Effector memory CD8-positive, alpha-beta T cell (primary cell): Measurements from ENCODE around the gene LEFTY2.
"Not testable (repeated sequence)": the region's sequence is repeated elsewhere in the genome, so short reads cannot be mapped to it uniquely, and the experiment has no call there.

Source experiments
- ATAC-seq: fragments of 150-1000 bp; cut with Tn5 transposase; replicated peaks from 2 replicates; pipeline ENCODE4 v1.10.0; 2021; ENCODE audit warnings: mild to moderate bottlenecking, moderate library complexity
- DNase-seq, 3 experiments: peaks; one replicate each; pipeline ENCODE4 v3.0.0; 2021
- H3K27ac Mint-ChIP-seq, 2 donors: one replicate each; pipeline ENCODE4 v1.8.0; 2022; ENCODE audit warnings: mild to moderate bottlenecking in 2 of 2, mixed read lengths in 2 of 2, moderate library complexity in 2 of 2
- H3K27me3 Mint-ChIP-seq, 2 donors: one replicate each; pipeline ENCODE4 v1.8.0; 2022; ENCODE audit warnings: mixed read lengths in 2 of 2
- H3K36me3 Mint-ChIP-seq: one replicate; pipeline ENCODE4 v1.8.0; 2022; ENCODE audit warnings: mild to moderate bottlenecking, moderate library complexity, mixed read lengths; ENCODE audit not compliant: insufficient read depth
- H3K4me1 Mint-ChIP-seq, 2 donors: one replicate each; pipeline ENCODE4 v1.8.0; 2022; ENCODE audit warnings: low read depth in 2 of 2, mixed read lengths in 2 of 2
- H3K4me3 Mint-ChIP-seq, 2 donors: one replicate each; pipeline ENCODE4 v1.8.0; 2022; ENCODE audit warnings: mild to moderate bottlenecking in 2 of 2, mixed read lengths in 2 of 2, moderate library complexity in 2 of 2
- H3K9me3 Mint-ChIP-seq, 2 donors: one replicate each; pipeline ENCODE4 v1.8.0; 2022; ENCODE audit warnings: mixed read lengths in 2 of 2

LEFTY2 gene

DNA sequence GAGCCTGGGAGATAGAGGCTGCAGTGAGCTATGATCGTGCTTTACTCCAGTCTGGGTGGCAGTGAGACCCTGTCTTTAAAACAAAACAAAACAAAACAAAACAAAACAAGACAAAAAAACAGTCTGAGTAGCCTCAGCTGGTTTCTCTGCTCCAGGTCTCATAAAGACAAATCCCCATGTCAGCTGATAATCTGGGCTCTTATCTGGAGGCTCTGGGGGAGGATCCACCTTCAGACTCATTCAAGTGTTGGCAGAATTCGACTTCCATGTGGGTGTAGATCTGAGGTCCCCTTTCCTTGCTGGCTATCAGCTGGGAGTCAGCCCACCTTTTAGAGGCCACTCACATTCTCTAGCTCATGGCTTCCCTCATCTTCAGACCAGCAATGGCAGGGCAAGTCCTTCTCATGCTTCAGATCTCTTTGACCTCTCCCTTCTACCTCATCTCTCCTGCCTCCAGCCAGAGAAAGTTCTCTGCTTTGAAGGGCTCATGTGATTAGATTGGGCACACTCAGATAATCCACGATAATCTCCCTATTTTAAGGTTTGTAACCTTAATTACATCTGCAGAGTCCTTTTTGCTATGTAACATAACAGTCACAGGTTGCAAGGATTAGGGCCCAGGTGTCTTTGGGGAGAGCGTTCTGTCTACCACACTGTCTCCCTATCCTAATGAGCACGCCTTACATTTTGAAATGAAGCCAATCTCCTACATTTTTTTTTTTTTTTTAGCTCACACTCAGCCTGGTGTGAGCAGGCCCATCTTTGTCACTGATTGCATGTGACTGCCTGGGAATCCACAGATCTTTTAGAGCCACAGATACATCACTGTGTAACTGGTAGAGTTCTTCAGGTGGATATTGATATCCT lies 9.5 kb downstream of the LEFTY2 start:
- Mint-ChIP-seq H3K36me3 (no peaks in the 10 kb centered on the region), H3K27ac (no peak overlapping the region), H3K9me3 (no peaks in the 10 kb centered on the region), H3K4me3 (no peak overlapping the region), H3K4me1 (no peaks in the 10 kb centered on the region), H3K27me3 (no peaks in the 10 kb centered on the region)
- no peak for DNase-seq
- ATAC-seq, result no peak

- Mint-ChIP-seq H3K4me1 (no peaks in the 10 kb centered on the region), H3K36me3 (no peaks in the 10 kb centered on the region), H3K9me3 (no peaks in the 10 kb centered on the region), H3K4me3 (no peak overlapping the region), H3K27me3 (no peaks in the 10 kb centered on the region), H3K27ac (no peak overlapping the region)
- no peak for ATAC-seq
- no peak for DNase-seq
Observed at GRCh38 chr1:225930566-225930965, 10.5 kb downstream of the LEFTY2 start.

- DNase-seq, result not testable (repeated sequence)
Observed at GRCh38 chr1:225929462-225929861, 11.6 kb downstream of the LEFTY2 start.

GRCh38 chr1:225928186-225929175 lies 12.5 kb downstream of the LEFTY2 start:
- Mint-ChIP-seq H3K4me3 (no peak overlapping the region), H3K27me3 (no peaks in the 10 kb centered on the region), H3K36me3 (peaks cover 12% of the 10 kb centered on the region), H3K27ac (no peak overlapping the region), H3K4me1 (peaks cover 0 to 5% of the 10 kb centered on the region in 2 donors), H3K9me3 (no peaks in the 10 kb centered on the region)
- ATAC-seq, result no peak
- no peak for DNase-seq

More at GRCh38 chr1:225929462-225929861, 11.6 kb downstream of the LEFTY2 start:
- not testable (repeated sequence) for H3K27me3 Mint-ChIP-seq, ATAC-seq, H3K4me1 Mint-ChIP-seq, H3K4me3 Mint-ChIP-seq, H3K36me3 Mint-ChIP-seq, H3K27ac Mint-ChIP-seq, H3K9me3 Mint-ChIP-seq

DNA sequence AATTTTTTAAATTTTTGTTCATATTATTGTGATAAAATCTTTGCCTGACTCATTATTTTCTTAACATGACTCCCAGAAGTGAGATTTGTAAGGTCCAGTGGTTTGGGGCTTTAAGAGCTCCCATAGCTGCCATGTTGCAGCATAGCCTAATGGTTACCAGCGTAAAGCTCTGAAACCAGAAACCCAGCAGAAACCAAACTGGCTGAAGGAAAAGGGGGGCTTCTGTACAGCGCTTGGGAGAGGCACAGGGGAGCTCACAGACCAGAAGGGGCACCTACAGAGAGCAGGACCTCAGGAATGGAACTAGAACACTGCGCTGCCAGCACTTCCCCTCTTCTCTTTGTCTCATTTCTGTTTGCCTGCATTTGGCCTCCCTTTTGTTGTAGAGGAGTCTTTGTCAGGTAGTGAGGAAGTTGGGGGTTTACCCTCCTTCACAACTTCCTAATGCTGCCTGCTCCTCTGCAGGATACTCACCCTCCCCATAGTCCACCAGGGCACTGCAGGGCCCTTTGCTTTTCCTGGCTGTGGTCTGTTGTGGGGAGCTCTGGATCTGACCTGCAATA lies 14.4 kb downstream of the LEFTY2 start:
- peaks cover 12% of the 10 kb centered on the region for H3K36me3 Mint-ChIP-seq
- ATAC-seq (no peak), DNase-seq (no peak)
- H3K4me3 Mint-ChIP-seq, result no peak overlapping the region
- no peaks in the 10 kb centered on the region for H3K27me3 Mint-ChIP-seq
- peak overlapping the region in 1 of 2 donors; percentile 54 for H3K27ac Mint-ChIP-seq
- no peaks in the 10 kb centered on the region for H3K9me3 Mint-ChIP-seq
- peaks cover 8 to 11% of the 10 kb centered on the region in 2 donors for H3K4me1 Mint-ChIP-seq

- Mint-ChIP-seq H3K9me3 (no peaks in the 10 kb centered on the region), H3K4me3 (peak within 1 kb of the TSS; percentile 96 to 97), H3K27ac (peak within 1 kb of the TSS; percentile 97), H3K27me3 (no peaks in the 10 kb centered on the region), H3K36me3 (peaks cover 27% of the 10 kb centered on the region), H3K4me1 (peaks cover 11 to 21% of the 10 kb centered on the region in 2 donors)
- DNase-seq, result peak; percentile 91 to 95 (median 94)
- ATAC-seq, result peak; percentile 97
Observed at GRCh38 chr1:225923692-225924555, 17.1 kb downstream of the LEFTY2 start, which contains the start of gene PYCR2. TSS of gene PYCR2 (minus strand) at chr1:225924250. CDS start at chr1:225924110, 140 bp downstream.

GRCh38 chr1:225923381-225923691 lies 17.7 kb downstream of the LEFTY2 start:
- peaks cover 33% of the 10 kb centered on the region for H3K36me3 Mint-ChIP-seq
- H3K27ac Mint-ChIP-seq, result peak overlapping the region; percentile 97
- H3K27me3 Mint-ChIP-seq, result no peaks in the 10 kb centered on the region
- peaks cover 11 to 21% of the 10 kb centered on the region in 2 donors for H3K4me1 Mint-ChIP-seq
- DNase-seq, result no peak
- ATAC-seq, result no peak
- H3K9me3 Mint-ChIP-seq, result no peaks in the 10 kb centered on the region
- peak overlapping the region; percentile 96 to 97 for H3K4me3 Mint-ChIP-seq

- ATAC-seq, result no peak
Observed at GRCh38 chr1:225921734-225922709, 19.0 kb downstream of the LEFTY2 start.

DNA sequence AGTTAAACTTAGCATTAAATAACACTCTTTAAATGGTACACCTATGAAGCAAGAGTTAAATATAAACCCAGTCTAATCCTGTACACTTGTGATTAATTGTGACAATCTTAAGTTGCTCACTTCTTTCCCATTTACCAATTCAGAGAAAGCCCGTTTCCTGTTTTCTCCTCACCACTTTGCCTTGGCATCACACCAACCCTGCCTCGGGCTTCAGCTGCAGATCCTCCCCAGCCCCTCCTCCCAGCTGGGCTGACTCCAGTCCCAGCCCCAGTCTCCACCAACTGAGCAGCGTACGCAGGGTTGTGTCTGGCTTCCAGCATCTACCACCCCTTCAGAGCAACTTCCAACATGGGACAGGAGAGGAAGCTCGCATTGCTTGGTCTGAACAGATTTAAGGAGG lies 21.1 kb downstream of the LEFTY2 start:
- ATAC-seq (no peak), DNase-seq (no peak)
- Mint-ChIP-seq H3K9me3 (no peaks in the 10 kb centered on the region), H3K27me3 (no peaks in the 10 kb centered on the region), H3K36me3 (peaks cover 43% of the 10 kb centered on the region), H3K4me1 (peaks cover 16 to 21% of the 10 kb centered on the region in 2 donors), H3K27ac (peak overlapping the region; percentile 17 to 65), H3K4me3 (no peak overlapping the region)

More at GRCh38 chr1:225921734-225922709, 19.0 kb downstream of the LEFTY2 start:
- no peaks in the 10 kb centered on the region for H3K27me3 Mint-ChIP-seq
- peak overlapping the region; percentile 97 for H3K27ac Mint-ChIP-seq
- no peaks in the 10 kb centered on the region for H3K9me3 Mint-ChIP-seq
- peaks cover 11 to 21% of the 10 kb centered on the region in 2 donors for H3K4me1 Mint-ChIP-seq
- peak overlapping the region; percentile 96 to 97 for H3K4me3 Mint-ChIP-seq
- no peak for DNase-seq
- H3K36me3 Mint-ChIP-seq, result peaks cover 40% of the 10 kb centered on the region

DNA sequence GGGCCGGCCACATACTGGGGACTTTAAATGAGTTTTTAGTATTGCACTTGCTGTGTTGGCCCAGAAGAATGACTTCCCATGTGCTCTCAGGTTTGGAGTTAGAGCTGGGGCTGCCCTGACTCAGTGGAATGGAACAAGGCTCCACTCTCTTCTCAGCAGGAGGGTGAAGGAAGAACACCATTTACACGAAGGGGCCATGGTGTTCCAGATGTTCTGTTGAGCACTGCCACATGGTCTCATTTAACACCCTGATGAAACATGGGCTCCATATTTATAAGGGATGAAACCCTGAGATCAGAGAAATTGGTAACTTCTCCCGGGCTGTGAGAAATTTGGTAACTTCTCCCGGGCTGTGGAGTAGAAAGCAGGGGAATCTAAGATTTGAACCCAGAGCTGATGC lies 22.7 kb downstream of the LEFTY2 start:
- no peak overlapping the region for H3K27ac Mint-ChIP-seq
- DNase-seq (no peak), ATAC-seq (no peak)
- H3K4me1 Mint-ChIP-seq, result peaks cover 14 to 17% of the 10 kb centered on the region in 2 donors
- H3K4me3 Mint-ChIP-seq, result no peak overlapping the region
- peaks cover 32% of the 10 kb centered on the region for H3K36me3 Mint-ChIP-seq
- H3K27me3 Mint-ChIP-seq, result no peaks in the 10 kb centered on the region
- H3K9me3 Mint-ChIP-seq, result no peaks in the 10 kb centered on the region

DNA sequence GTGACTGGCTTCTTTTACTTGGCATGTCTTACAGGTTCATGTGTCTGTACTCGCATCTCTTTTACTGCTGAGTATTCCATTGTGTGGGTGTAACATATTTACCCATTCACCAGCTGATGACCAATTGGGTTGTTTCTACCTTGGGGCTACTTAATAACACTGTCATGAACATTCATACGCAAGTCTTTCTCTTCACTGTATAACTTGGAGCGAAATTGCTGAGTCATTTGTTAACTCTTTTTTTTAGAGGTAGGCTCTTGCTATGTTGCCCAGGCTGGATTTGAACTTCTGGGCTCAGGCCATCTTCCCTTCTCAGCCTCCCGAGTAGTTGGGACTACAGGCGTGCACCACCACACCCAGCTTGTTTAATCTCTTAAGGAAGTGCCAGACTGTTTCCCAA lies 23.5 kb downstream of the LEFTY2 start:
- ATAC-seq, result no peak
- H3K36me3 Mint-ChIP-seq, result peaks cover 32% of the 10 kb centered on the region

More for the DNA sequence above, 23.5 kb downstream of the LEFTY2 start:
- Mint-ChIP-seq H3K27ac (peak overlapping the region in 1 of 2 donors; percentile 33), H3K4me1 (peaks cover 9 to 12% of the 10 kb centered on the region in 2 donors), H3K9me3 (no peaks in the 10 kb centered on the region), H3K27me3 (no peaks in the 10 kb centered on the region), H3K4me3 (no peak overlapping the region)
- DNase-seq, result no peak
